HG03196 (cell line): ENCODE measurements around the gene BICD1.
A peak's percentile ranks its signal among the peaks of the same experiment; 100 is the strongest.

Source experiments
- ATAC-seq: cut with Tn5 transposase; IDR thresholded peaks from one replicate; pipeline ENCODE4 v1.9.1; 2021; ENCODE audit not compliant: unreplicated experiment

BICD1 gene

GRCh38 chr12:32240831-32241230, 134.2 kb downstream of the BICD1 start:
- no peak for ATAC-seq

GRCh38 chr12:32242641-32243040, 136.0 kb downstream of the BICD1 start:
- no peak for ATAC-seq

GRCh38 chr12:32248441-32249140, 141.9 kb downstream of the BICD1 start:
- no peak for ATAC-seq

- no peak for ATAC-seq
Measured at GRCh38 chr12:32249777-32250176, 143.1 kb downstream of the BICD1 start.

GRCh38 chr12:32252199-32253073, 145.8 kb downstream of the BICD1 start:
- peak; percentile 83 for ATAC-seq

GRCh38 chr12:32253154-32253790, 146.6 kb downstream of the BICD1 start:
- ATAC-seq, result no peak

GRCh38 chr12:32254260-32254956, 147.8 kb downstream of the BICD1 start:
- no peak for ATAC-seq

- ATAC-seq, result no peak
Measured at GRCh38 chr12:32255588-32255987, 148.9 kb downstream of the BICD1 start.

- ATAC-seq, result no peak
Measured at GRCh38 chr12:32257695-32258496, 151.2 kb downstream of the BICD1 start.

- no peak for ATAC-seq
Measured at GRCh38 chr12:32260696-32261095, 154.0 kb downstream of the BICD1 start.

- no peak for ATAC-seq
Measured at GRCh38 chr12:32261638-32262037, 155.0 kb downstream of the BICD1 start.

- no peak for ATAC-seq
Measured at GRCh38 chr12:32264961-32265360, 158.3 kb downstream of the BICD1 start.

- ATAC-seq, result no peak
Measured at GRCh38 chr12:32265456-32265855, 158.8 kb downstream of the BICD1 start.

GRCh38 chr12:32265951-32266350, 159.3 kb downstream of the BICD1 start:
- no peak for ATAC-seq

GRCh38 chr12:32266756-32267155, 160.1 kb downstream of the BICD1 start:
- ATAC-seq, result no peak

GRCh38 chr12:32270818-32271710, 164.4 kb downstream of the BICD1 start:
- no peak for ATAC-seq

GRCh38 chr12:32272465-32272864, 165.8 kb downstream of the BICD1 start:
- no peak for ATAC-seq

- ATAC-seq, result peak; percentile 48
Measured at GRCh38 chr12:32273063-32273522, 166.4 kb downstream of the BICD1 start.

- ATAC-seq, result peak; percentile 67
Measured at GRCh38 chr12:32273712-32274111, 167.1 kb downstream of the BICD1 start.
